HG03460 (cell line): ENCODE data around the gene ANO10.

Source experiments
- ATAC-seq: cut with Tn5 transposase; IDR thresholded peaks from one replicate; pipeline ENCODE4 v1.9.1; 2021; ENCODE audit not compliant: unreplicated experiment

The ANO10 gene

GRCh38 chr3:43353923-43354670, 267.7 kb downstream of the ANO10 start:
- ATAC-seq, result no peak

GRCh38 chr3:43353393-43353792, 268.4 kb downstream of the ANO10 start:
- ATAC-seq, result no peak

GRCh38 chr3:43349716-43350115, 272.1 kb downstream of the ANO10 start:
- no peak for ATAC-seq

GRCh38 chr3:43348852-43349574, 272.8 kb downstream of the ANO10 start:
- no peak for ATAC-seq

GRCh38 chr3:43348350-43348749, 273.5 kb downstream of the ANO10 start:
- no peak for ATAC-seq

- ATAC-seq, result no peak
Observed at GRCh38 chr3:43347774-43348173, 274.0 kb downstream of the ANO10 start.

- no peak for ATAC-seq
Observed at GRCh38 chr3:43346978-43347749, 274.6 kb downstream of the ANO10 start.

GRCh38 chr3:43345877-43346276, 275.9 kb downstream of the ANO10 start:
- no peak for ATAC-seq

- no peak for ATAC-seq
Observed at GRCh38 chr3:43345246-43345645, 276.6 kb downstream of the ANO10 start.

GRCh38 chr3:43344520-43344919, 277.3 kb downstream of the ANO10 start:
- no peak for ATAC-seq

GRCh38 chr3:43343815-43344214, 278.0 kb downstream of the ANO10 start:
- ATAC-seq, result no peak

GRCh38 chr3:43343185-43343584, 278.6 kb downstream of the ANO10 start:
- no peak for ATAC-seq

GRCh38 chr3:43341788-43342187, 280.0 kb downstream of the ANO10 start:
- no peak for ATAC-seq

- no peak for ATAC-seq
Observed at GRCh38 chr3:43340403-43340802, 281.4 kb downstream of the ANO10 start.

- no peak for ATAC-seq
Observed at GRCh38 chr3:43338295-43338694, 283.5 kb downstream of the ANO10 start.

- ATAC-seq, result no peak
Observed at GRCh38 chr3:43335799-43336198, 286.0 kb downstream of the ANO10 start.

- no peak for ATAC-seq
Observed at GRCh38 chr3:43334976-43335375, 286.8 kb downstream of the ANO10 start.

GRCh38 chr3:43331381-43331780, 290.4 kb downstream of the ANO10 start:
- no peak for ATAC-seq

GRCh38 chr3:43330981-43331380, 290.8 kb downstream of the ANO10 start:
- ATAC-seq, result no peak

GRCh38 chr3:43328653-43329052, 293.2 kb downstream of the ANO10 start:
- no peak for ATAC-seq

- no peak for ATAC-seq
Observed at GRCh38 chr3:43327582-43327979, 294.2 kb downstream of the ANO10 start.
